ENCODE measurements around the gene NARF.

GRCh38 chr17:82447876-82448275, 10.7 kb upstream of the NARF start:
- TF ChIP-seq CTCF (optimal IDR thresholded peaks at IDR 0.05 in 1 of 3, IDR thresholded peaks at IDR 0.05 in 1 of 3, conservative IDR thresholded peaks at IDR 0.05 in 1 of 3; ENCODE audit: extremely low read depth in 1 of 3, insufficient read depth in 2 of 3, low read length in 3 of 3) (no peak), EZH2 (IDR thresholded peaks at IDR 0.05; ENCODE audit: low read length) (no peak)

Measured in keratinocyte (primary cell).